Measurements from ENCODE around the gene TMEM121. TPM values are rescaled to one million over a fixed set of nuclear protein-coding genes. Genes with fewer than 3 reads are reported as not detected.
A peak's percentile ranks its signal among the peaks of the same experiment; 100 is the strongest.

The TMEM121 gene
- total RNA-seq, 1 experiment from 2014 or later = 33.6 TPM

GRCh38 chr14:105536691-105537579 is 10.6 kb downstream of the TMEM121 start:
- Histone ChIP-seq H3K4me3 (ENCODE audit: low read length) (no peak overlapping the region), H3F3A (ENCODE audit: low read length, unreplicated experiment) (no peaks in the 10 kb centered on the region), H4K20me1 (ENCODE audit: low read length) (no peaks in the 10 kb centered on the region), H3K9me2 (replicated peaks; ENCODE audit: low read length) (no peaks in the 10 kb centered on the region), H3K9me3 (ENCODE audit: low read length) (no peaks in the 10 kb centered on the region), H2AFZ (ENCODE audit: low read length) (no peak overlapping the region), H3K9ac (ENCODE audit: low read length) (0 out of 2 replicates have a peak overlapping the region, but pooled peaks have one; percentile 25), H3K4me2 (ENCODE audit: low read length) (0 out of 2 replicates have a peak overlapping the region, but pooled peaks have one; percentile 69), H3K4me1 (ENCODE audit: insufficient read depth, low read length) (peaks cover 5% of the 10 kb centered on the region), H3K27ac (ENCODE audit: low read length) (no peak overlapping the region), H3K27me3 (ENCODE audit: low read length) (peaks cover 15% of the 10 kb centered on the region), H3K36me3 (ENCODE audit: low read depth, low read length) (no peaks in the 10 kb centered on the region; the same call in 1 of the 2 replicates), H3K79me2 (ENCODE audit: low read length) (no peaks in the 10 kb centered on the region)
- DNase-seq (peak; percentile 19), ATAC-seq (no peak)
- TF ChIP-seq EZH2 (IDR thresholded peaks at IDR 0.05; ENCODE audit: low read length, unreplicated experiment) = no peak
- TF ChIP-seq EZH2phosphoT487 (IDR thresholded peaks at IDR 0.05; ENCODE audit: borderline replicate concordance, low read length) = no peak
- no peak for TF ChIP-seq CTCF (conservative IDR thresholded peaks at IDR 0.05; ENCODE audit: low read depth, low read length)
- no TSS peak for BruUV-seq (replicated peaks)
- intact Hi-C loops (cut with micrococcal nuclease) = no loop called here
- ChIA-PET POLR2A (ENCODE audit: unreplicated experiment) (no interaction called here), CTCF (interaction anchor here (1.1 kb wide), 1 partner anchor 11 kb away, joined by 3 read pairs; no protein-coding TSS in a partner anchor)

DNA sequence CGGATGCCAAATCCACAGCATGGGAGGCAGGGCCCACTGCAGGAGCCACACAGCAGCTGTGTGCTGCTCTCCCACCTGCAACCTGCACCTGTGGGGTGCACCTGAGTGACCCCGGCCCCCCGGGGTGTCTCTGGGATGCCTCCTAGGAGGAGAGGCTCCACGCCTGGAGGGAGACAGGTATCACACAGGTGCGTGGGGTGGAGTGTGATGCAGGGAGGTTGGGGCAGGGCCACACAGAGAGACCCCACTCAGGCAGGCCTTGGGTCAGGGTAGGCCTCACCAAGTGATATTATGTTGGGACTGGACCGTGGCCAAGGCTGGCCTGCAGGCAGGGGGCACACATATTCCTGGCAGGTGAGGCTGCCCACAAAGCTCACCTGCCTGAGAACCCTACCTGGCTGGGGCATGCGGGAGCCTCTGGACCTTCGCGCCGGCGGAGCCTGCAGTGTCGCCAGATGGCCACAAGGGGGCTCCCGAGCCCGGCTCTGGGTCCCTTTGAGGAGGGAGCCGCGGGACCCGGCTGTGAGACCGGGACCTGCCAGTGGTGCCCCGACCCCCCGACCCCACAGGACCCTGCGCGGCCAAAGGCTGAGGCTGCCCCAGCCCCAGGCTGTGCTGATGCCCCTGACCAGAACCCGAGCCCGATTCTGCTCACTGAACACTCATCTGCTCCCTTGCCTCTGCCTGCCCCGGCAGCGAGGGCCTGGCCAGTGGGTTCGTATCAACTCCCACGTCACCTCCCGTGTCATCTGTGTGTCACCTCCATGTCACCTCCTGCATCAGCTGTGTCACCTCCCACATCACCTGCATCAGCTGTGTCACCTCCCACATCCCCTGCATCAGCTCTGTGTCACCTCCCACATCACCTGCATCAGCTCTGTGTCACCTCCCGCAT is 11.4 kb downstream of the TMEM121 start:
- intact Hi-C loops (cut with micrococcal nuclease) = no loop called here

More for the DNA sequence above, 11.4 kb downstream of the TMEM121 start:
- CTCF ChIA-PET = no interaction called here
- Histone ChIP-seq H4K20me1 (ENCODE audit: low read length) (no peaks in the 10 kb centered on the region), H3K9me2 (replicated peaks; ENCODE audit: low read length) (no peaks in the 10 kb centered on the region), H3K79me2 (ENCODE audit: low read length) (no peaks in the 10 kb centered on the region), H3K9ac (ENCODE audit: low read length) (0 out of 2 replicates have a peak overlapping the region, but pooled peaks have one; percentile 25), H3K27me3 (ENCODE audit: low read length) (peaks cover 15% of the 10 kb centered on the region), H3K9me3 (ENCODE audit: low read length) (no peaks in the 10 kb centered on the region), H2AFZ (ENCODE audit: low read length) (peak overlapping the region; percentile 59; the same call in 1 of the 2 replicates), H3K4me3 (ENCODE audit: low read length) (no peak overlapping the region), H3K4me1 (ENCODE audit: insufficient read depth, low read length) (peaks cover 5% of the 10 kb centered on the region), H3K27ac (ENCODE audit: low read length) (no peak overlapping the region), H3K4me2 (ENCODE audit: low read length) (peak overlapping the region; percentile 69), H3K36me3 (ENCODE audit: low read depth, low read length) (no peaks in the 10 kb centered on the region; the same call in 1 of the 2 replicates), H3F3A (ENCODE audit: low read length, unreplicated experiment) (no peaks in the 10 kb centered on the region)
- TF ChIP-seq EZH2phosphoT487 (IDR thresholded peaks at IDR 0.05; ENCODE audit: borderline replicate concordance, low read length) (no peak), CTCF (conservative IDR thresholded peaks at IDR 0.05; ENCODE audit: low read depth, low read length) (peak; percentile 85)
- ATAC-seq (peak; percentile 87), DNase-seq (peak; percentile 55)
- POLR2A ChIA-PET (ENCODE audit: unreplicated experiment) = no interaction called here
- BruUV-seq (replicated peaks) = no TSS peak

Data from PC-3 (cell line).